ENCODE measurements around the gene UTP25.
A peak's percentile ranks its signal among the peaks of the same experiment; 100 is the strongest.
"Not testable (repeated sequence)": the region's sequence is repeated elsewhere in the genome, so short reads cannot be mapped to it uniquely, and the experiment has no call there.

Gene UTP25

DNA sequence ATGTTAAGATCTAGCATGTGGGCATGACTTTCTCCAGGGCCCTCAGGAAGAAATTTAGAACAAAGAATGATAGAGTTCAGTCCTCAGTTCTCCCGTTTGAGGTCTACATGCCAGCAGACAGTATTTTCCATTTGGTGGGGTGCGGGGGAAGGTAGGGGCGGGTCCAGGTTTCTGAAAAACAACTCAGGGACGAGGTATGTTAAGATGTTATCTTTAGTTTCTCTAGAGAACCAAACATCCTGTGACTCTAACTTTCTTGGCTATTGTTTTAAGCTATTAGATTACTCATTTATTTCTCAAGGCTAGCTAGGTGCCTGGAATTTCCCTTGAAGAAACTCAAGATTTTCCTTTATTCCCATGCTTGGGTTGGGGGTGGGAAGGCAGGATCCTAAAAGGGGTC is 67.9 kb downstream of the UTP25 start:
- DNase-seq (ENCODE audit: low read depth, low spot score): peak; percentile 59

- DNase-seq (ENCODE audit: low read depth, low spot score): peak; percentile 32
These were observed 68.6 kb downstream of the UTP25 start for GRCh38 chr1:209896346-209896745.

DNA sequence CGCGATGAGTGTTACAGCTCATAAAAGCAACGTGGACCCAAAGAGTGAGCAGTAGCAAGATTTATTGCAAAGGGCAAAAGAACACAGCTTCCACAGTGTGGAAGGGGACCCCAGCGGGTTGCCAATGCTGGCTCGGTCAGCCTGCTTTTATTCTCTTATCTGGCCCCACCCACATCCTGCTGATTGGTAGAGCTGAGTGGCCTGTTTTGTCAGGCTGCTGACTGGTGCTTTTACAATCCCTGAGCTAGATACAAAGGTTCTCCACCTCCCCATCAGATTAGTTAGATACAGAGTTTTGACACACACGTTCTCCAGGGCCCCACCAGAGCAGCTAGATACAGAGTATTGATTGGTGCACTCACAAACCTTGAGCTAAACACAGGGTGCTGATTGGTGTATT is 70.5 kb downstream of the UTP25 start:
- not testable (repeated sequence) for DNase-seq (ENCODE audit: low read depth, low spot score)

DNA sequence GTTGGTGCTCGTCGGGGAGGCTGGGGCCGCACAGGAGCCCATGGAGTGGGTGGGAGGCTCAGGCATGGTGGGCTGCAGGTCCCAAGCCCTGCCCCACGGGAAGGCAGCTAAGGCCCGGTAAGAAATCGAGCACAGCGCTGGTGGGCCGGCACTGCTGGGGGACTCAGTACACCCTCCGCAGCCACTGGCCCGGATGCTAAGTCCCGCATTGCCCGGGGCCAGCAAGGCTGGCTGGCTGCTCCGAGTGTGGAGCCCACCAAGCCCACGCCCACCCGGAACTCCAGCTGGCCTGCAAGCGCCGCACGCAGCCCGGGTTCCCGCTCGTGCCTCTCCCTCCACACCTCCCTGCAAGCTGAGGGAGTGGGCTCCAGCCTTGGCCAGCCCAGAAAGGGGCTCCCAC is 71.1 kb downstream of the UTP25 start:
- DNase-seq (ENCODE audit: low read depth, low spot score): not testable (repeated sequence)

- no peak for DNase-seq (ENCODE audit: low read depth, low spot score)
These were observed 72.2 kb downstream of the UTP25 start for GRCh38 chr1:209899948-209900347.

DNA sequence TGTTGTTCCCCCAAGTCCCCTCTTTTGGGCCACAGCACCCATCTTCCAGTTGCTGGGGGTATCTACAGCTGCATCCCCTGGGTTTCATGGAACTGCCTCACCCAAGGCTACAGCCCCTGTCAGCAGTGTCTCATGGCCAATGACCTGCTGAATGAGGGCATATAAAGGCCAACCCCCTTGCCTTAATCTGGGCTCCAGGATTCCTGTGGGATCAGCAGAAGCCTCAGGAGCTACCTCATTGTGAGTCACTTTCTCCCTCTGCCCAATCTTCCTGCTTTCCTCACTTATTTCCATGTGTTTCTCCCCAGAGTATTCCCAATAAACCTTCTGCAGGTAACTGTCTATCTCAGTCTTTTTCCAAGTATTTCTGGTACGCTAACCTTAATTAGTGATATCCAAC is 73.0 kb downstream of the UTP25 start:
- DNase-seq (ENCODE audit: low read depth, low spot score): peak; percentile 76

- DNase-seq (ENCODE audit: low read depth, low spot score): no peak
These were observed 73.4 kb downstream of the UTP25 start for GRCh38 chr1:209901211-209901610.

DNA sequence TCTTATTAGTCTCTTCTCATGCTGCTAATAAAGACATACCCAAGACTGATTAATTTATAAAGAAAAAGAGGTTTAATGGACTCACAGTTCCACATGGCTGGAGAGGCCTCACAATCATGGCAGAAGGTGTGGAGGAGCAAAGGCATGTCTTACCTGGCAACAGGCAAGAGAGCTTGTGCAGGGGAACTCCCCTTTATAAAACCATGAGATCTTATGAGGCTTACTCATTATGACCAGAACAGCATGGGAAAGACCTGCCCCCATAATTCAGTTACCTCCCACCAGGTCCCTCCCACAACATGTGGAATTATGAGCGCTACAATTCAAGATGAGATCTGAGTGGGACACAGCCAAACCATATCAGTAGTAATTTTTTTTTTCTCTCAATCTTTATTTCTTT is 77.0 kb downstream of the UTP25 start:
- not testable (repeated sequence) for DNase-seq (ENCODE audit: low read depth, low spot score)

Measured in astrocyte of the hippocampus (primary cell).